ENCODE measurements around the gene RCSD1. TPM values are rescaled to one million over a fixed set of nuclear protein-coding genes. Genes with fewer than 3 reads are reported as not detected.

The RCSD1 gene
- total and polyA plus RNA-seq, 2 donors (not counting 3 experiments of a cell fraction or from before 2014, with no cell fraction given), result 0.08 to 1.00 TPM

DNA sequence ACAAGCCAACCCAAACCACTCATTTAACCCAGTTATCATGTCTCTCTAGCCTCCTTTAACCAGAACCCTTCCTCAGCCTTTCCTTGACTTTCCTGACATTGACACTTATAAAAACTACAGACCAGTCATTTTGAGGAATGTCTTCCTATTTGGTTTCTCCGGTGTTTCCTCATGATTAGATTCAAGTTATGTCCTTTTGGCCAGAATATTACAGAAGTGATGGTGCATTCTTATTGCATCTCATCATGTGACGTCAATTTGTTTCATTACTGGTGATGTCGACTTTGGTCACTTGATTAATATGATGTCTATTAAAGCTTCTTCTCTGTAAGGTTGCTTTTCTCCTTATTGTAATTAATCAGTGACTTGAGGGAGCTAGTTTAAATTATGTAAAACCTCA is 6.1 kb upstream of the RCSD1 start:
- no peaks in the 10 kb centered on the region for H4K20me1 ChIP-seq (replicated peaks; ENCODE audit: control insufficient read depth, extremely low read depth, insufficient read depth, low read length)
- peak; percentile 12 for FAIRE-seq
- no peak overlapping the region for H3K4me2 ChIP-seq (ENCODE audit: insufficient read depth, low read length)
- ChIA-PET CTCF (no interaction called here), POLR2A (no interaction called here)
- dilution Hi-C loops (cut with MboI; ENCODE audit: extremely low pct_ligation_motif_present, low sequenced_read_pairs) (no loop called here), intact Hi-C loops (cut with micrococcal nuclease) (no loop called here)
- no peaks in the 10 kb centered on the region for H3K4me1 ChIP-seq (ENCODE audit: control insufficient read depth, extremely low read depth, insufficient read depth, low read length)
- peak; percentile 23 for DNase-seq (ENCODE audit: low read depth, low spot score)
- H3K36me3 ChIP-seq (ENCODE audit: control insufficient read depth in 2 of 2, extremely low read depth in 1 of 2, insufficient read depth in 2 of 2, low read length in 2 of 2), result no peaks in the 10 kb centered on the region
- peaks cover 3 to 4% of the 10 kb centered on the region in 2 experiments for H3K27me3 ChIP-seq (ENCODE audit: control insufficient read depth in 2 of 2, insufficient read depth in 2 of 2, low read length in 2 of 2)
- H3K4me3 ChIP-seq (replicated peaks in 1 of 3; ENCODE audit: insufficient read depth in 1 of 3, low read depth in 1 of 3, low read length in 3 of 3), result no peak overlapping the region
- H3K9me1 ChIP-seq (replicated peaks; ENCODE audit: control insufficient read depth, extremely low read depth, insufficient read depth, low read length), result no peaks in the 10 kb centered on the region
- no peak overlapping the region for H2AFZ ChIP-seq (ENCODE audit: low read depth, low read length)
- no TSS peak for BruUV-seq (replicated peaks)
- H3K79me2 ChIP-seq (ENCODE audit: control insufficient read depth, insufficient read depth, low read length), result no peaks in the 10 kb centered on the region
- TF ChIP-seq GATA2 (IDR thresholded peaks at IDR 0.05; ENCODE audit: insufficient read depth, insufficient read length, low read depth, low read length) (no peak), EZH2 (IDR thresholded peaks at IDR 0.05; ENCODE audit: borderline replicate concordance, low read depth, low read length, severe bottlenecking) (no peak), POLR2A (IDR thresholded peaks at IDR 0.05; ENCODE audit: low read depth, low read length) (no peak), POLR2AphosphoS5 (IDR thresholded peaks at IDR 0.05; ENCODE audit: insufficient read depth, low read depth, low read length) (no peak), JUN (IDR thresholded peaks at IDR 0.05; ENCODE audit: borderline replicate concordance, insufficient read depth, insufficient read length, low read depth) (no peak), MYC (IDR thresholded peaks at IDR 0.05; ENCODE audit: low read depth, low read length) (no peak)
- TF ChIP-seq, protein P1, sequence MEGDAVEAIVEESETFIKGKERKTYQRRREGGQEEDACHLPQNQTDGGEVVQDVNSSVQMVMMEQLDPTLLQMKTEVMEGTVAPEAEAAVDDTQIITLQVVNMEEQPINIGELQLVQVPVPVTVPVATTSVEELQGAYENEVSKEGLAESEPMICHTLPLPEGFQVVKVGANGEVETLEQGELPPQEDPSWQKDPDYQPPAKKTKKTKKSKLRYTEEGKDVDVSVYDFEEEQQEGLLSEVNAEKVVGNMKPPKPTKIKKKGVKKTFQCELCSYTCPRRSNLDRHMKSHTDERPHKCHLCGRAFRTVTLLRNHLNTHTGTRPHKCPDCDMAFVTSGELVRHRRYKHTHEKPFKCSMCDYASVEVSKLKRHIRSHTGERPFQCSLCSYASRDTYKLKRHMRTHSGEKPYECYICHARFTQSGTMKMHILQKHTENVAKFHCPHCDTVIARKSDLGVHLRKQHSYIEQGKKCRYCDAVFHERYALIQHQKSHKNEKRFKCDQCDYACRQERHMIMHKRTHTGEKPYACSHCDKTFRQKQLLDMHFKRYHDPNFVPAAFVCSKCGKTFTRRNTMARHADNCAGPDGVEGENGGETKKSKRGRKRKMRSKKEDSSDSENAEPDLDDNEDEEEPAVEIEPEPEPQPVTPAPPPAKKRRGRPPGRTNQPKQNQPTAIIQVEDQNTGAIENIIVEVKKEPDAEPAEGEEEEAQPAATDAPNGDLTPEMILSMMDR (IDR thresholded peaks at IDR 0.05; ENCODE audit: extremely low read depth in 1 of 2, insufficient read depth in 1 of 2, low read depth in 1 of 2, low read length in 2 of 2), result no peak
- TF ChIP-seq, protein P2, sequence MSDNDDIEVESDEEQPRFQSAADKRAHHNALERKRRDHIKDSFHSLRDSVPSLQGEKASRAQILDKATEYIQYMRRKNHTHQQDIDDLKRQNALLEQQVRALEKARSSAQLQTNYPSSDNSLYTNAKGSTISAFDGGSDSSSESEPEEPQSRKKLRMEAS (IDR thresholded peaks at IDR 0.05; ENCODE audit: insufficient read depth, insufficient read length), result no peak
- H3K9me3 ChIP-seq (replicated peaks; ENCODE audit: control insufficient read depth, insufficient read depth, low read length), result no peaks in the 10 kb centered on the region
- H3K9ac ChIP-seq (replicated peaks; ENCODE audit: extremely low read depth, insufficient read depth, low read length), result no peak overlapping the region
- no peak overlapping the region for H3K27ac ChIP-seq (ENCODE audit: insufficient read depth, low read depth, low read length)
